AG08396 (cell line): ENCODE results near the gene PDE4D.
"Not testable (repeated sequence)": the region's sequence is repeated elsewhere in the genome, so short reads cannot be mapped to it uniquely, and the experiment has no call there.

Source experiments
- DNase-seq: peaks from one replicate; pipeline ENCODE4 v3.0.0; 2012; ENCODE audit warnings: low spot score, mixed read lengths

The PDE4D gene

DNA sequence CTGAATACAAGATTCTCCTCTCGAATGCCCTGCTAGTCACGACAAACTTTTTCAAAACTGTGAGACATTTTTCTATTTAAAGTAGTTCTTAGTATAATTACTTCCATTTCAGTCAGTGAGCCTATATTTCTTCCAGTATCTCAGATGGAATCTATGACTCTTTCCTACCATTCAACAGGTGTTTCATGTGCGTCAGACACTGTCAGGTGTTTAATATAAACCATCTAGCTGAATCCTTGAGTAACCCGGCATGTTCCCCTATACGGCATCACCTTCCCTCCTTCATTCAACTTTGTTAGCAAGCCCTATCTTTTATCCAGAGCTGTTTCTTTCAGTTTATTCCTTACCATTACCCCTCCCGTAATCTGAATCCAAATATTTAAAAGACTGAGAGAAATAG, 891.8 kb downstream of the PDE4D start:
- DNase-seq: no peak

DNA sequence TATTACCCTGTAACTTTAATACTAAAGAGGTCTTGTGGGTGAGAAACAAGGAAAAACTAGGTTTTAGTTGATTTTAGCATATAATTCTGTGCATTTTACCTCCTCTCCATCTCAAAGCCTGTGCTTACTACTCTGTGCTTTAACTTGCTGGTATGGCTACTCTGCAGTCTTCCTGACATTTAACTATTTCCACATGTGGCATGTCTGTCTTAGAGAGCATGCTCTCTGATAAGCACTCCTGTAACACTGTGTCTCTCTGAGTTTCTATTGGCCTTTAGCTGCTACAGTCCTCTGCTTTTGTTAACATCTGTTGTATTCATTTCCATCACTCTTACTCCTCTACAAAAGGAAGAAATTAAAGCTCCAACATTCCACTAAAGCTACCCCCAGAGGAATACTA, 892.4 kb downstream of the PDE4D start:
- no peak for DNase-seq

DNA sequence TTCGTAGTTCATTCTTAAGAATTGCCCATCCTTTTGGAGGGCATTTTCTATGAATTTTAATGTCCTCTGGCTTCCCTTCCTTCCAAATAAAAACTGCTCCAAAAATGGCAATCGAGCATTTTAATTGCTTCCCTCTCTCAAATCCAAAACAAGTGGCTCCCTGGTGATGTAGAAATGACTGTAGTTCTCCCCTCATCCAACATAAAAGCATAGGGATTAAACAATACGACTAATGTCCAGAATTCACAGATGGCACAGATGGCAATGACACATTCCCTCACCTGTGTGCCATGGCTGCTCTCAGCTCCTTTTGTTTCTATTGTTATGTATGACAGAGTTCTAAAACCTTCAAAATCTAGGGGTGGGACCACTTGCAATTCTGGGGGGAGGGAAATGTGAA, 893.3 kb downstream of the PDE4D start:
- DNase-seq: no peak

DNA sequence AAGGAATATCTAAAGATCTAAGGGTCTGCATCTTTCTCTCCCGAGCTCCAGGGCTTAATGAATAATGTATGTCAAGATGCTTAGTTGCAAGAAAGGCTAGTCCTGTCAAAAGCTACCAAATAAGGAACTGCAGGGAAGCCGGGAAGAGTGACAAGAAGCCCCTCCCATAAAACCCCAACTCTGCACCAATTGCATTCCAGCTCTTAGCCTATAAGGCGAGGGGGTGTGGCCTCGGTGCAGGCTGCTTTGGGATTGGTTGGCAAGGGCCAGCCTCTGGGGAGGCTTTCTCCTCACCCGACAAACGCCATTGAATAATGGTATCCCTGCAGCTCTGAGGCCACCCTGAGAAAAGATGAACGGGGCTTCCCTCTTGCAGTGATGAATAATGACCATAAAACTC, 893.7 kb downstream of the PDE4D start:
- no peak for DNase-seq

DNA sequence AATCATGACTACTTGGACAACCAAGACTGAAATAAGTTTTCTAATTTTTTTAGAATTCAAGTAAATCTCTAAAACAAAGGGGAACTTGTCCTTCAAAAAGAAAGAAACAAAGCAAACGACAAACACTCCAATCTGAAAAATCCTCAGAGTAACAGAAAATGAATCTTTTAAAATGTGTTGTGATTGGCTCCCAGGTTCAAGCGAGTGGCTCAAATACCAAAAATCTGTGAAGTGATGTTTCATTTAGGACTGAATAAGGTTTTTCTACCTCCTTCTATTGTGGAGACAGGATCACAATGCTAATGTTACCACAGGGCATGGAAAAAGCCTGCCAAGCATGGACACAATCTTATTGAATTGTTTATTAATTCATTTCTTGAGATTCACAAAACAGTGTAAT, 895.0 kb downstream of the PDE4D start:
- no peak for DNase-seq

DNA sequence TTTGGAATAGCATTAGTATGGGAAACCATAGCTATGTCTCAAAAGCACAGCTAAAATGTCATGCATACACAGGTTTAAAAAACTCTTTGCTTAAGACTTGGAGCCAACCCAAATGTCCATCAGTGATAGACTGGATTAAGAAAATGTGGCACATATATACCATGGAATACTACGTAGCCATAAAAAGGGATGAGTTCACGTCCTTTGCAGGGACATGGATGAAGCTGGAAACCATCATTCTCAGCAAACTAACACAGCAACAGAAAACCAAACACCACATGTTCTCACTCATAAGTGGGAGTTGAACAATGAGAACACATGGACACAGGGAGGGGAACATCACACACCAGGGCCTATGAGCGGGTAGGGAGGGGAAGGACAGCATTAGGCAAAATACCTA, 897.7 kb downstream of the PDE4D start:
- DNase-seq: not testable (repeated sequence)

DNA sequence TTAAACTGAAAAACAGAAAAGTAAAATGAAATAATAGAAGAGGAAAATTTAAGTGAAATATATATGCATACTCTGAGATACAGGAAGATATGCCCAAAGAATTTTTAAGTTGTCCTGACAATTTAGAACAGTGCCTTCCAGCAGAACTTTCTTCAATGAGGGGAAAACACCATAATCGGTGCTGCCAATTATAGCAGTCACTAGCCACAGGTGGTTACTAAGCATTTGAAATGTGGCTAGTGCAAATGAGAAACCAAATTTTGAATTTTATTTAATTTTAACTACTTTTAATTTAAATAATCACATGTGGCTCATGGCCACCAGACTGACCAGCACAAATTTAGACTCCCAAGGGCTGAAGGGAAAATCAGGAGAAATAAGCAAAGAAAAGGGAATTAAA, 900.1 kb downstream of the PDE4D start:
- no peak for DNase-seq

DNA sequence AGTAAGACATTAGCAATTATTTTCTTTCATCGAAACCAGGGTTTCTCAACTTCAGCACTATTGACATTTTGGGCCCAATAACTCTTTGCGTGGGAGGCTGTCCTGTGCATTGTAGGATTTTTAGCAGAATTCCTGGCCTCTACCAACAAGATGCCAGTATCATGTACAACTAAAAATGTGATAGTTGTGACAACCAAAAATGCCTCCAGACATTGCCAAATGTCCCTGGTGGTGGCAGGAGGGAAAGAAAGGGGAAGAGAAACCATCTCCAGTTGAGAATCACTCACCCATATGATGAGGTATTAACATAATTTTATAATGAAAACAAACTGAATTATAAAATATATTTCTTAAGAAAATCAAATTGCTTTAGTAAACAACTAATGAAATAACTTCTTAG, 904.6 kb downstream of the PDE4D start:
- DNase-seq: no peak

DNA sequence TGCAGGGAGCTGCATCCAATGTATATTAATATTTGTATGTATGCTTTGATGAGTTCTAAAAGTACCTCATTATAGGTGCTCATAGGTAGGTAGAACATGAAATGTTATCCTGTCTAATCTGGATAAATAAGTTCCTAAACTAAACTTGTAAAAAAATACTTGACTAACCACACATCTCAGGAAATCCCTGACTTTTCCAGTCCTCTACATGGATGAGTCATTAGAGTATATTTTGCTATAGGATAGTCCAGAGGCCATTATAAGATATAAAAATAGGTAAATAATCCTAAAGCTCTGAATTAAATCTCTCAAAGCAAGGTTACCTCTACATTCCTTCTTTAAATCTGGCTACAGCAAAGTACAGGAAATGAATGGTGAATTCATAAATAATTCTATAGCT, 906.3 kb downstream of the PDE4D start:
- no peak for DNase-seq

DNA sequence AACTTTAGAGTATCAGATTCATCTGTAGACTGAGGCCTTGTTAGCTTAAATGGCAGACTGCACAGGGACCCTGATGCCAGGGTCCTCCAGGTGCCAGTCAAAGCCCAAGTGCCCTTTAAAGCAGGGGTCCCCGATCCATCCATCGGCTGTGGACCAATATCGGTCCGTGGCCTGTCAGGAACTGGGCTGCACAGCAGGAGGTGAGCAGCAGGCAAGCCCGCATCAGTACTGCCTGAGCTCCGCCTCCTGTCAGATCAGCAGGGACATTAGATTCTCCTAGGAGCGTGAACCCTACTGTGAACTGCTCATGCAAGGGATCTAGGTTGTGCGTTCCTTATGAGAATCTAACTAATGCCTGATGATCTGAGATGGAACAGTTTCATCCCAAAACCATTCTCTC, 907.2 kb downstream of the PDE4D start:
- DNase-seq: no peak

DNA sequence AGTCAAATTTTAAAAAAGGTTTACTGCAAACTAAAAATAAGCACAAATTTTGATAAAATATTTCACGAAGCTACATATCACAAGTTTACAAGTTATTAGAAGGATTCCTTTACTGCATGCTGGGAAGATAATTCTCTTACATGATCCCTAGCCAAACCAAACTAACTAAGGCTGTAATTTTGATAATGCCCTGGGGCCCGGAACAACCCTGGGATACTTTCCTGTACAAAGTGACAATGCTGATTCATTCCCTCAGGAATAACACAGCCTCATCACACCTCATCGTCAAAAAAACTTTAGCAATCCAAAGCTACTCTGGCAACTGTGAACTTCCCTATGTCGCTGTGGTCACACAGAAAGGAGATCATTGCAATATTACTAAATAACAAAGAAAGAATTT, 907.8 kb downstream of the PDE4D start:
- no peak for DNase-seq

DNA sequence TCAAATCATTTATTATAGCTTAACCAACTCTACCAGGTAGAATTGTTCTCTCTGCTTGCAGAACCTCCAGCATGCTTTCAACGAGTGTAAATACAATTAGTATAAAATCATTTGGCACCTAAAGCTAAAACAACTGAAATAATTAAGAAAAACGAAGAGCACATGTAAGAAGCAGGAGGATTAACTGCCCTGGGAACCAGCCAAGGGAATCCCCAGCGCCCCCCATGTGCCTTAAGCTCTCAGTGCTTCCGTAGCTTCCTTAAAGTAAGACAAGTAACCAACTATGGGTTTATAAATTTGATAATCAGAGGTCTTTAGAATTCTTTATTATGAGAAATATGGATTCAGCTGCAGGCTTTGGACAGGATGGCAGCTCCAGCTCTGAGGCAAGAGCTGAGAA, 908.2 kb downstream of the PDE4D start:
- DNase-seq: no peak

DNA sequence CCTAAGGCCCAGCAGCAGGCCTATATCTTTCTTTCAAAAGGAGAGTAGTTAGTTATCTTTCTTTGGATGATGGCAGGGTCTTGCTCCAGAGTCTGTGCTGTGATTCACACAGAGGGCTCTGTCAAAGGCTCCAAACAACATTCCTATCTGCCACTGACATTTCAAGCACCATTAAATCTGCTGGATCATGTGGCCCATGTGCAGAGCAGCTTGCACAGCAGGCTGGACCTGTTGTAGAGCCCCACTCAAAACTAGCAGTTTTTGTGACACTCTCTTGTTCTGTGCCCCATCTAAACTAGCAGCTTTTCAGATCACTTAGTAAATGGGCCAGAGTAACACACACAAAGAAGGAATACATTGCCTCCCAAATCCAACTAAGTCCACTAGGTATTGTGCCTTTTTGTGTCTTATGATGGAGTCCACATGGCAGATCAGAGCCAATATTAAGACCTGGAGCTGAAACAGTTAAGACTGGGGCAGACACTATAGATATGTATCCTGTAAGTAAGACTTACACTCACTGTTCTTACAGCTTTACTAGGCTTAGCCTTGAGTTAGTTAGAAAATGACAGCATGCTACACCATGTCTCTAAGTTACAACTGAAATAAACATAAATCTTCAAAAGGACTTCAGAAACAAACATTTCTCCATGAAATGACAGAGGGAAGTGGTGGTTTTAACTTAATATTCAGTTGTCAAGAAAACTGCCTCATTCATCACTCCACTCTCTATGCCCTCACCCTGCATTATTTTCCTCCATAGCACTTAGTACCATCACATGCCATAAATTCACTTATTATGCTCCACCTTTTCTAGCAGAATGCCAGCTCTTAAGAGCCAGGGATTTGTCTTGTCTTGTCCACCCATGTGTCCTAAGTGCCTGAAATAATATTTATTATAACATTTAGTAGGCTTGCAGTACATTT, 909.7 kb downstream of the PDE4D start:
- DNase-seq: no peak

DNA sequence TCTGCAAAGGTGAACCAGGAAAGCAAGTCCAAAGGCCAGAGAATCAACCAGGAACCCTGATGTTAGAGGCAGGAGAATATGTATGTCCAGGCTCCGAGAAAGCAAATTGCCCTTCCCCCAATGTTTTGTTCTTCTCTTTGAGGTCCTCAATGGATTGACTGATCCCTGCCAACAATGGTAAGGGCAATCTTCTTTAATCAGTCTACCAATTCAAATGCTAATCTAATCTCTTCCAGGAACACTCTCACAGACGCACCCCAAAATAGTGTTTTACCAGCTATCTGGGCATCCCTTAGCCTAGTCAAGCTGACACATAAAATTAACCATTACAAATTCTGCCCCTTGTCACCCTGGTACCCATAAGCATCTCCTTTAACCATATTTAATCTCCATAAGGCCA, 912.6 kb downstream of the PDE4D start:
- no peak for DNase-seq

DNA sequence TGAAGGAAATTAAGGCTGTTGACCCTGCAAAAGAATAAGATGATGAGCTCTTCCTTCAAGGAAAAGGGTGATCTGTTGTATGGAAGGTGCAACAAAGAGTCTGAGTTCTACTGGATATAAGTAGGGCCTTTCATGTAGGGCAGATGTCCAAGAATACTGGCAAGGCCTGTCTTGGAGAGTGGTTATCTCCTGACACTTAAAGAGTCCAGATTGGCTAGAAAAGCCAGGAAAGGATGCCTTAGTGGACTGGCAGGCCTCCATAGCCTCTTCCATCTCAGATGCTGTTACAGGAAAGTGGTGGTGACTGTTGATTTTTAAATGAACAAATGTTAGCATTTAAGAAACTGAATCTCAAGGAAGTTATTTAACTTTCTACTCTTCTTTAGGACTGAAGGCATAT, 914.4 kb downstream of the PDE4D start:
- no peak for DNase-seq

DNA sequence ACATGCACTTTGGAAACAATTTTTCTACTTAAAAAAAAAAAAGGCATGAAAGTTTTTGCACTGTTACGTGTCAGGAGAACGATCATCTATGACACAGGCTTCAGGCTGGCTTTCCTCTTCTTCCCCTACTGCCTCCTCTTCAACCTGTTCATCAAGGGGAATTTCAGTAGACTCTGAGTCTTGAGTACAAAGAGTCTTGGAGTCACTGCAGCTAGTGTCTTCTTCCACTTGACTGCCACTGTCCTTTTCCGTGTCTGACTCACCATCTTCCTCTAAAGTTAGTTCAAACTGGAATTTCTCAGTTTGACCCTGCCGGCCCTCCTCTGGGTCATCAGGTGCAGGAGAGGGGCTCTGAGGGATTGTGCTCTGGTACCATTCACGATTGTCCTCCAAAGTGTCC, 918.9 kb downstream of the PDE4D start:
- no peak for DNase-seq

DNA sequence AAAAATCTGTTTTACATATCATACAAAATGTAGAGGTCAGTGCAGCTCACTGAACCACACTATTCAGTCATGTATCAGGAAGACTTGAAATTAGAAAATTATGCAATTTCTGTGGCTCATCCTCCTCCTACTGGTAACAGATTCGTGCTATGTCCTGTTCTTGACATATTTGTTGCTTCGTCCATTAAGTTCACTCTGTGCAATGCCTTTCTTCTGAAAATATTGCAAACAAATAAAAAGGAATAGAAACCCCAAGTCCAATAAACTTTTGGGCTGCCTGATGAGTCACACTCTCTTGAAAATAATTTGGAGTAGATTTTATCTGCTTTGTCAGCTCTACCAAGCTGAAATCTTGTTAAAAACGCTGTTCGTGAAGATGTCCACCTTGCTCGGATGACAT, 919.4 kb downstream of the PDE4D start:
- DNase-seq: no peak

DNA sequence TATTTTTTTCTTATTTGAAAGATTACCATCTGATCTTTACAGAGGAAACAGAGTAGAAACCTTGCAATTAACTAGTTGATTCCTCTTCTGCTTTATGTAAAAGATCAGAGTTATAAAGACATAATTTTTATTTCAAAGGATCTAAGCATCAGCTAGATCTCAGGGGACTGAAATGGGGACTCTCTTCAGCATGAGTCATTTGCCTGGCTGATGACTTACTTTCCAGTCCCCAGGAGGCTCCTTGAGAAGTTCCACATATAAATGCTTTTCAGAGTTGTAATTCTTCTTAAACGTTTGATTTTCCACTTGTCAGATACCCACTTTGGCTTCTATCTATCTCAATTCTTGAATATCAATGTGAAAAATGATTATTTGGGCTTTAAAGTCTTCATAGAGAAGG, 921.2 kb downstream of the PDE4D start:
- DNase-seq: no peak

DNA sequence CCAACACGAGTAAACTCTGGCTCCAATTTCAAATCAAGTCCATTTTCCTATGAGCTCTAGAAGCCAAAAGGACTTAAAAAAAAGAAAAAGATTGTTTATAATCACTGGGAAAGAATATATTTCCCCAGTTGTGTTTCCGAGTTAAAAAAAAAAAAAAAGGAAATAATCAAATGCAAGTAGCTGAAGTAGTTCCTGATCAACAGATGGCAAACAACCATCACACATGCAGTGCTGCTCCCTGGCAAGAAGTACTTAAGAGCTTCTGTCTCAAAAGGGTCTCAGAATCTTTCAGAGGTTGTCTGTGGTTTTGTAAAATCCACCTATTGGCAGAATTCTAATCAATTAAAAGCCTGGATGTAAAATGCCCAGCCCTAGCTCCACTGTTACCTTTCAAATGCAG, 922.8 kb downstream of the PDE4D start:
- no peak for DNase-seq

DNA sequence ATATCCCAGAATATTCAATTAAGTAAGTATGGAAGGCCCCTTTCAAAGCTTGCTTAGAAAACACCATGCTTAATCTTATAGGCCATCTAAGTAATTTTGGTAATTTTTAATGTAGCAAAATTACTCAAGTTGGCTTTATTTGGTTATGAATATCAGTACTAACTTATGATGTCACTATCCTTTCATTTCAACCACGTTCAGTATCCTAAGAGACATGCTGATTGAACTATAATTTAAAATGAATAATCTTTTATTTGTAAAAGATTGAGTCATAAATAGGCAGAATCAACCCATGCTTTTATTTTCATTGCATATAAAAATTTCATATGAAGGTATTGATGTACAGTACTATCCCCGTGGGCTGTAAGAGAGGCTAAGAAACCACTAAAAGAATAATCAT, 923.7 kb downstream of the PDE4D start:
- no peak for DNase-seq

DNA sequence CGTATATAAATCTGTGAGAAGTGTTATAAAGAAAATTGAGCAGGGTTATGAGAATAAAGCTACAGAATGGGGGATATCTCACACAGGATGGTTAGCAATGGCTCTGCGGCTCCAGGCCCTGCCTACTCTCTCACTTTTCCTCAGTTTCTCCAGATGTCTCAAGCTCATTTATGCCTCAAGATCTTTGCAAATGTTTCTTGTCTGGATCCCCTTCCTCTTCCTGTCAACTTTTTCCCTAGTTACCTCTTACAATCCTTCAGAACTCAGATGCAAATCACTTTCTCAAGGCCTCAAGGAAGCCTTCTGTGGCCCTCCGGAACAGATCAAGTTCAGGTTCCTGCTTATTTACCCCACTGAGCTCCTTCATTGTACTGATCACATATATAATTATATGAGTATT, 924.3 kb downstream of the PDE4D start:
- no peak for DNase-seq

DNA sequence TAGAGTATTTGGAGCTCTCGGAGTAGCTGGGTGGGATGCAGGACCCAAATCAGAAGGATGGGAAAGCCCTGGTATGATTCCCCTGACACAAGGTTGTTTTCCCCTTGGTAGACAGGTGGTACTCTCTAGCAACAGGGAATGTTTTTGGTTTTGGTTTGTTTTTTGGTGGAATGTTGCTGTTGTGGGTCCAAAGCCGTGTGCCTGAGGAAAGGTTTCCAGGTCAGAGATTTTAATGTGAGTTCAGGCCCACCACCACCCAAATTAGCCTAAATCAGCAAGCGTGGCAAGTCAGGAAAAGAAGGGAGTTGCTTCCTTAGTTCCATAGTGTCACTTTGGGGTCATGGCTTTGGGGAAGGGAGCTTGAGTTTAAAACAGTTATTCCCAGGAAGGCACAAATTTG, 925.2 kb downstream of the PDE4D start:
- DNase-seq: no peak

DNA sequence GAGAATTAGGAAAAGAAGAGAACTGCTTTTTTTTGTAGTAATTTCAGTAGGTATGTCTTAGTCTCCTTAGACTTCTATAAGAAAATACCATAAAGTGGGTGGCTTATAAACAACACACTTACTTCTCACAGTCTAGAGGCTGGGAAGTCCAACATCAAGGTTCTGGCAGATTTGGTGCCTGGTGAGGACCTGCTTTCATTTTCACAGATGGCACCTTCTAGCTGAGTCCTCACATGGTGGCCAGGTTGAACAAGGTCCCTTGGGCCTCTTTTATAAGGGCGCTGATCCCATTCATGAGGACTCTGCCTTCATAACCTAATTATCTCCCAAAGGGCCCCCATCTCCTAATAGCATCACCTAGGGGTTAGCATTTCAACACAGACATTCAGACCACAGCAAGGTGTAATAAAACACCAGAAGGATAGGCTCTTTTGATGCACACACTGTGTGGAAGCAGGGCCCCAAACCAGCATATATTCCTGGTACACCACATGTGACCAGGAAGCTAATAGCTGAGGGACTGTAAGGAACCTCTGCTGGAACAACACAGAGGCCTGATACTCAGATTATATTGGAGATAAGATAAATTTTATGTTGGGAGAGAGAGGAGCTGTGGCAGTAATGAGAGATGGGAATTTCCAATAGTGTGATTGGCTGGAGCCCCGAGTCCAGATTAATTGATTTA, 925.8 kb downstream of the PDE4D start:
- no peak for DNase-seq
